Measurements from ENCODE around the gene PACS2.
"Not testable (repeated sequence)": the region's sequence is repeated elsewhere in the genome, so short reads cannot be mapped to it uniquely, and the experiment has no call there.

PACS2 gene

GRCh38 chr14:105348945-105349699 lies 34.6 kb downstream of the PACS2 start:
- no peak for DNase-seq (ENCODE audit: low read depth in 1 of 2, low spot score in 1 of 2)

DNA sequence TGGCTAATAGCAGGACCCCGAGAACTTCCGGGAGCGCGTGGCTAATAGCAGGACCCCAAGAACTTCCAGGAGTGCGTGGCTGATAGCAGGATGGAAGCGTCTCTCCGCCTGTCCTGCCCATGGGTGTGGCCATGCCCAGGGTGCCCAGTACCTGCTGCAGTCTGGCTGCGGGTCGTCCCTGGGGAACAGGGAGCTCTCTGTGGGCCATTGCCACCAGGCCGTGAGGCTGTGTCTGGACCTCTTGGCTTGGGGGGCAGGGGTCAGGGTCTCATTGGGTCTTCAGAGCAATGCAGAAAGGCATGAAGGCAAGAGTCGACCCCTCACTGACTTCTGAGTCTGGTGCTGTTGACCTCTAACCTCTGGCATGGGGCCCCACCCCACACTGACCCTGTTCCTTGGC lies 35.4 kb downstream of the PACS2 start:
- DNase-seq (ENCODE audit: low read depth in 1 of 2, low spot score in 1 of 2) = no peak

DNA sequence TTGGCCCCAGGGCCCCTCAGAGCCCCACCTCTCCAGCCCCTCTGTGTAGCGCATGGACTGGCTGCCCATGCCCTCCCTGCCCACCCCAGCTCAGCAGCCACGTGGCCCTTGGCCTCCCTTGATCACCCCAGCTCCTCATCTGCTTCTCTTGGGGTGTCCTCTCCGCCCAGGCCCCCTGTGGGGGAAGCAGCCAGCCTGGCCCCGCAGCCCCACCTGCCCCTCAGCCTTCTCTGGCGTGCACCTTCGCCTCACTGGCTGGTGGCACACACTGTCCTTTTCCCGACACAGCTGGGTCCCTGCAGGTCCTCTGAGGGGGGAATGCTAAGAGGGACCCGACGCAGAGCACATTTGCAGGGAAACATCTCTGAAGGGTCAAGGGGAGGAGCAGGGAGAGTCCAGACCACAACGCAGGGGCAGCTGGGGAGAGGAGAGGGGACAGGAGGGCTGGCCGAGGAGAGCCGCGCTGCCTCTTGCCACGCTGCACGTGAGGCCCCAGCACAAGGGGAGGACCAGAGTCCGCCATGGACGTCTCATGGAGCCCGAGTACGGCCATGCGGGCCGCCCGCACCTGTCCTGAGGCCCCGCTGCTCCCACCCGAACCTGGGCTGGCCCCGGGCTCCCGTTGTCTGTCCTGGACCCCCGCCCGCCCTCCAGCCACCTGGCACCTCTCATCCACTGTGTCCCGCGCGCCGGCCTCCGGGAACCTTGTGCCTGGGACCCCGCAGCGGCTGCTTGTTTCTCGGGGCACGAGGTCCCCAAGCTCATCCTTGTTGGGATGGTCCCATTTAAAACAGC lies 36.1 kb downstream of the PACS2 start:
- no peak for DNase-seq (ENCODE audit: low read depth in 1 of 2, low spot score in 1 of 2)

DNA sequence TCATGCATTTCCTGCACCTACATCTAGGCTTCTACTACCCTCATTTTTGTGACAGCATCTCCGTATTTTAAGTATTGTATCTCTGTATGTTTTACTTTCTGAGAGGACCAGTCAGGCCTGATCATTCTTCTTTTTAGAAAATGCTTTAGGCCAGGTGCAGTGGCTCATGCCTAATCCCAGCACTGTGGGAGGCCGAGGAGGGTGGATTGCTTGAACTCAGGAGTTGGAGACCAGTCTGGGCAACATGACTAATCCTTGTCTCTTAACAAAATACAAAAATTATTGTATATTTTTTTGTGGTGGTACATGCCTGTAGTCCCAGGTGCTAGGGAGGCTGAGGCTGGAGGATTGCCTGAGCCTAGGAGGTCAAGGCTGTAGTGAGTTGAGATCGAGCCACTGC lies 36.9 kb downstream of the PACS2 start:
- no peak for DNase-seq (ENCODE audit: low read depth in 1 of 2, low spot score in 1 of 2)

DNA sequence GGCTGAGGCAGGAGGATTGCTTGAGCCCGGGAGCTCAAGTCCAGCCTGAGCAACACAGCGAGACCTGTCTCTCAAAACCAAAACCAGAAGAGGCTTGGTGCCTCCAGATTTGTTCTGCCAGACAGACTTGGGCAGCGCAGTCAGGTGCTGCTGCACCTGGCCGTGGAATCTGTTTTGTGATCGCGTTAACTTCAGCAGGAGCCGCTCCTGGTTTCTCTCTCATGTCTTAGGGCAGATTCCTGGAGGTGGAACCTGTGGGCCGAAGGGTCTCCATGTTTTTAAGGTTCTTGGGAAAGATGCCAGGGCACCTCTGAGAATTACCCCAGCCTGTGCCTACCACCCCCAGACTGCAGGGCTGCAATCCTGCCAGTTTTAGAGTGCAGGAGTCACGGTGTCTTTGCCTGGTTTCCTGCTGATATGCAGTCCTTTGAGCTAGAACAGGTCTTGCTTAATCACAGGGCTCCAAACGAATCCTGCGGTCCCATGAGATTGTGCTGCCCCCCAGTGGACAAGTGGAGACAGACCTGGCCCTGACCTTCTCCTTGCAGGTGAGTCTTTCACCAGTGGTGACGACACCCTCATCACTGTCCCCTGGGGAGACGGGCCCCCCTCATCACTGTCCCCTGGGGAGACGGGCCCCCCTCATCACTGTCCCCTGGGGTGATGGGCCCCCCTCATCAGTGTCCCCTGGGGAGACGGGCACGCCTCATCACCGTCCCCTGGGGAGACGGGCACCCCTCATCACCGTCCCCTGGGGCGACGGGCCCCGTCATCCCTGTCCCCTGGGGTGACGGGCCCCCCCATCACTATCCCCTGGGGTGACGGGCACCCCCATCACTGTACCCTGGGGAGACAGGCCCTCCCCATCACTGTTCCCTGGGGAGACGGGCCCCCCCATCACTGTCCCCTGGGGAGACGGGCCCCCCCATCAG lies 37.6 kb downstream of the PACS2 start:
- peak; percentile 74 to 77 for DNase-seq (ENCODE audit: low read depth in 1 of 2, low spot score in 1 of 2)

- no peak for DNase-seq (ENCODE audit: low read depth in 1 of 2, low spot score in 1 of 2)
Observed at GRCh38 chr14:105353136-105353535, 38.6 kb downstream of the PACS2 start.

- DNase-seq (ENCODE audit: low read depth in 1 of 2, low spot score in 1 of 2) = no peak
Observed at GRCh38 chr14:105354541-105354940, 40.0 kb downstream of the PACS2 start.

DNA sequence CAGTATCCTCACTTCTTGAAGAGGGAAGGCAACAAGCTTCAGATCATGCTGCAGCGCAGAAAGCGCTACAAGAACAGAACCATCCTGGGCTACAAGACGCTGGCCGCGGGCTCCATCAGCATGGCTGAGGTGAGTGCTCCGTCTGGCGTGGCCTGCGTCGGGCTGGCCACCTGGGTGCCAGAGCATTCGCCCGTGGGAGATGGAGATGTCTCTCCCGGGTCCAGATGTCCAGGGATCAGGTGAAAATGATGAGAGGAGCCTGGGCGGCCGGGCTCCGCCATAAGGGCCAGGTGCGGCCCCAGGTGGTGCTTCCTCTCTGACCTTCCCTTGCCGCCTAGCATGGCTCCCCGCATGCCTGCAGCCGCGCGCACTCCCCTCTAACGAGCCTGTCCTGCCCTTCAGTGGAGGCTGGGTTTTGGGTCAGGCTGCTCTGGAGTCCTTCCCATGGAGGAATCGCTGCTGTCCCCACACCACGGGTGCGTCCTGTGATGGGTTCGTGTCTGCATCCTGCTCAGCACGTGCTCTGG lies 40.6 kb downstream of the PACS2 start:
- no peak for DNase-seq (ENCODE audit: low read depth in 1 of 2, low spot score in 1 of 2)

- no peak for DNase-seq (ENCODE audit: low read depth in 1 of 2, low spot score in 1 of 2)
Observed at GRCh38 chr14:105355850-105356604, 41.5 kb downstream of the PACS2 start.

DNA sequence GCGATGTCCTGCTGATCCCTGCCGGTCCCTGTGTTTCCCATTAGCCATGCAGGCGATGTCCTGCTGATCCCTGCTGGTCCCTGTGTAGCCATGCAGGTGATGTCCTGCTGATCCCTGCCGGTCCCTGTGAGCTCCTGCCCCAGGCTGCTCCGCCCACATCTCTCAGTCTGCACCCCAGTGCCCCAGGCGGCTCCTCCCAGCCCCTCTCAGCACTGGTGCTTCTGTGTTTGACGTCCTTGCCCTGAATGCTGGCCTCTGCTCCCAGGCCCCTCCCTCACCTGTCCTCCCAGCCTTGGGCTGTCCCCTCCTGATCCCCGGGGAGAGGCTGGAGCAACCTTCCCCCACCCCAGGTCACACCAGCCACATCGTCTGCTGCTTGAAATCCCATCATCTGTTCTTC lies 42.4 kb downstream of the PACS2 start:
- no peak for DNase-seq (ENCODE audit: low read depth in 1 of 2, low spot score in 1 of 2)

- DNase-seq (ENCODE audit: low read depth in 1 of 2, low spot score in 1 of 2) = no peak
Observed at GRCh38 chr14:105357626-105358025, 43.1 kb downstream of the PACS2 start.

- DNase-seq (ENCODE audit: low read depth in 1 of 2, low spot score in 1 of 2) = no peak
Observed at GRCh38 chr14:105358140-105358846, 43.7 kb downstream of the PACS2 start.

DNA sequence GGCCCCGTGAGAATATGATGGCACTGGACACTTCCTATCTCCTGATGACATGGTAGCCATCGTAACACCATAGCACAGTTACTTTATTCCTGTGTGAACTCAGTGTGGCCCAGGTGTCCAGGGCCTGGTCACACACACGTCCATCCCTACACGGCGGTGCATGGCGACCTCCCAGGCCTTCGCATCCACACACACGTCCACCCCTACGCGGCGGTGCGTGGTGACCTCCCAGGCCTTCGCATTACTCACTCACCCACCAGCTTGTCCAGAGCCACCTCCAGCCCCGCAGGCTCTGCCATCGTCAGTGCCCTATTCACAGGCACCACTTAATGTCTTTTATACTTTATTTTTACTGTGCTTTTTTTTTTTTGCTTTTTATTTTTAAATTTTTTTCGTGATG lies 44.4 kb downstream of the PACS2 start:
- DNase-seq (ENCODE audit: low read depth in 1 of 2, low spot score in 1 of 2) = no peak

DNA sequence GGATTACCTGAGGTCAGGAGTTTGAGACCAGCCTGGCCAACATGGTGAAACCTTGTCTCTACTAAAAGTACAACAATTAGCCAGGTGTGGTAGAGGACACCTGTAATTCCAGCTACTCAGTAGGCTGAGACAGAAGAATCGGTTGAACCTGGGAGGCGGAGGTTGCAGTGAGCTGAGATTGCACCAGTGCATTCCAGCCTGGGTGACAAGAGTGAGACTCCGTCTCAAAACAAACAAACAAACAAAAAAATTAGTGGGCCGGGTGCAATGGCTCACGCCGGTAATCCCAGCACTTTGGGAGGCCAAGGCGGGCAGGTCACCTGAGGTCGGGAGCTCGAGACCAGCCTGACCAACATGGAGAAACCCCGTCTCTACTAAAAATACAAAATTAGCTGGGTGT lies 46.9 kb downstream of the PACS2 start:
- DNase-seq (ENCODE audit: low read depth in 1 of 2, low spot score in 1 of 2) = not testable (repeated sequence)

- no peak for DNase-seq (ENCODE audit: low read depth in 1 of 2, low spot score in 1 of 2)
Observed at GRCh38 chr14:105363847-105364708, 49.5 kb downstream of the PACS2 start.

GRCh38 chr14:105365101-105365500 lies 50.6 kb downstream of the PACS2 start:
- no peak for DNase-seq (ENCODE audit: low read depth in 1 of 2, low spot score in 1 of 2)

GRCh38 chr14:105365681-105366080 lies 51.1 kb downstream of the PACS2 start:
- DNase-seq (ENCODE audit: low read depth in 1 of 2, low spot score in 1 of 2) = no peak

GRCh38 chr14:105366386-105367074 lies 52.0 kb downstream of the PACS2 start:
- no peak for DNase-seq (ENCODE audit: low read depth in 1 of 2, low spot score in 1 of 2)

Data from activated T-helper 1 cell treated with anti-CD3 and anti-CD28 coated beads, Interleukin-2, amount 50 U/mL, for 16 hours (primary cell).